Measurements from ENCODE around the gene CLTCL1. TPM values are rescaled to one million over a fixed set of nuclear protein-coding genes. Genes with fewer than 3 reads are reported as not detected.
A peak's percentile ranks its signal among the peaks of the same experiment; 100 is the strongest.

The CLTCL1 gene
- total RNA-seq, 1 donor from 2014 or later, result 13.5 TPM

GRCh38 chr22:19222242-19223005 is 69.1 kb downstream of the CLTCL1 start:
- peak overlapping the region; percentile 37 for H3K4me3 Mint-ChIP-seq (ENCODE audit: unreplicated experiment)
- H3K27me3 Mint-ChIP-seq (ENCODE audit: unreplicated experiment), result peaks cover 2% of the 10 kb centered on the region
- H3K36me3 Mint-ChIP-seq (ENCODE audit: low read depth, unreplicated experiment), result peaks cover 36% of the 10 kb centered on the region
- peaks cover 8% of the 10 kb centered on the region for H3K4me1 Mint-ChIP-seq (ENCODE audit: unreplicated experiment)
- no peak for TF ChIP-seq CTCF (IDR thresholded peaks at IDR 0.05; ENCODE audit: unreplicated experiment)
- no peak for DNase-seq (ENCODE audit: low spot score)
- H3K9me3 Mint-ChIP-seq (ENCODE audit: unreplicated experiment), result no peaks in the 10 kb centered on the region
- no peak overlapping the region for H3K27ac Mint-ChIP-seq (ENCODE audit: unreplicated experiment)

- Mint-ChIP-seq H3K27ac (ENCODE audit: unreplicated experiment) (no peak overlapping the region), H3K4me3 (ENCODE audit: unreplicated experiment) (no peak overlapping the region)
These were observed 70.7 kb downstream of the CLTCL1 start for GRCh38 chr22:19220867-19221266.

GRCh38 chr22:19218541-19219233 is 72.8 kb downstream of the CLTCL1 start:
- peaks cover 5% of the 10 kb centered on the region for H3K4me1 Mint-ChIP-seq (ENCODE audit: unreplicated experiment)
- H3K9me3 Mint-ChIP-seq (ENCODE audit: unreplicated experiment), result no peaks in the 10 kb centered on the region
- no peak for DNase-seq (ENCODE audit: low spot score)
- no peak overlapping the region for H3K27ac Mint-ChIP-seq (ENCODE audit: unreplicated experiment)
- peaks cover 19% of the 10 kb centered on the region for H3K36me3 Mint-ChIP-seq (ENCODE audit: low read depth, unreplicated experiment)
- peaks cover 2% of the 10 kb centered on the region for H3K27me3 Mint-ChIP-seq (ENCODE audit: unreplicated experiment)
- TF ChIP-seq CTCF (IDR thresholded peaks at IDR 0.05; ENCODE audit: unreplicated experiment), result no peak
- H3K4me3 Mint-ChIP-seq (ENCODE audit: unreplicated experiment), result no peak overlapping the region

More at GRCh38 chr22:19220867-19221266, 70.7 kb downstream of the CLTCL1 start:
- Mint-ChIP-seq H3K36me3 (ENCODE audit: low read depth, unreplicated experiment) (peaks cover 29% of the 10 kb centered on the region), H3K9me3 (ENCODE audit: unreplicated experiment) (no peaks in the 10 kb centered on the region), H3K4me1 (ENCODE audit: unreplicated experiment) (peaks cover 8% of the 10 kb centered on the region), H3K27me3 (ENCODE audit: unreplicated experiment) (peaks cover under 1% of the 10 kb centered on the region)
- no peak for DNase-seq (ENCODE audit: low spot score)
- TF ChIP-seq CTCF (IDR thresholded peaks at IDR 0.05; ENCODE audit: unreplicated experiment), result no peak

GRCh38 chr22:19216579-19216978 is 74.9 kb downstream of the CLTCL1 start:
- peaks cover 5% of the 10 kb centered on the region for H3K4me1 Mint-ChIP-seq (ENCODE audit: unreplicated experiment)
- no peak overlapping the region for H3K4me3 Mint-ChIP-seq (ENCODE audit: unreplicated experiment)
- peaks cover 7% of the 10 kb centered on the region for H3K36me3 Mint-ChIP-seq (ENCODE audit: low read depth, unreplicated experiment)
- DNase-seq (ENCODE audit: low spot score), result no peak
- no peak for TF ChIP-seq CTCF (IDR thresholded peaks at IDR 0.05; ENCODE audit: unreplicated experiment)
- no peaks in the 10 kb centered on the region for H3K9me3 Mint-ChIP-seq (ENCODE audit: unreplicated experiment)
- H3K27me3 Mint-ChIP-seq (ENCODE audit: unreplicated experiment), result peaks cover 2% of the 10 kb centered on the region
- H3K27ac Mint-ChIP-seq (ENCODE audit: unreplicated experiment), result no peak overlapping the region

GRCh38 chr22:19215360-19215759 is 76.2 kb downstream of the CLTCL1 start:
- H3K4me1 Mint-ChIP-seq (ENCODE audit: unreplicated experiment), result peaks cover 5% of the 10 kb centered on the region
- TF ChIP-seq CTCF (IDR thresholded peaks at IDR 0.05; ENCODE audit: unreplicated experiment), result no peak
- no peaks in the 10 kb centered on the region for H3K9me3 Mint-ChIP-seq (ENCODE audit: unreplicated experiment)
- H3K27ac Mint-ChIP-seq (ENCODE audit: unreplicated experiment), result no peak overlapping the region
- peaks cover 2% of the 10 kb centered on the region for H3K27me3 Mint-ChIP-seq (ENCODE audit: unreplicated experiment)
- H3K36me3 Mint-ChIP-seq (ENCODE audit: low read depth, unreplicated experiment), result no peaks in the 10 kb centered on the region
- no peak overlapping the region for H3K4me3 Mint-ChIP-seq (ENCODE audit: unreplicated experiment)
- no peak for DNase-seq (ENCODE audit: low spot score)

All from endothelial cell (in vitro differentiated cells).